Measurements from ENCODE around the gene RRP15. TPM values are rescaled to one million over a fixed set of nuclear protein-coding genes. Genes with fewer than 3 reads are reported as not detected.

Gene RRP15
- total RNA-seq, 1 donor from 2014 or later: 1.9 TPM

GRCh38 chr1:218369688-218370511 is 84.8 kb downstream of the RRP15 start:
- no peaks in the 10 kb centered on the region for H3K27me3 ChIP-seq
- no peaks in the 10 kb centered on the region for H3K9me3 ChIP-seq
- intact Hi-C loops (cut with DNase I): loop anchor here (5.0 kb wide), 2 partner anchors 92 to 127 kb away; no protein-coding TSS in a partner anchor
- peak overlapping the region in 1 of 2 donors; percentile 11 for H3K4me3 ChIP-seq
- no peak for DNase-seq (ENCODE audit: low spot score in 2 of 2)
- H3K36me3 ChIP-seq: no peaks in the 10 kb centered on the region
- H3K27ac ChIP-seq: peak overlapping the region; percentile 64 to 76
- H3K4me1 ChIP-seq: peaks cover 14 to 25% of the 10 kb centered on the region in 2 donors
- TF ChIP-seq CTCF (IDR thresholded peaks at IDR 0.05): no peak

- no peaks in the 10 kb centered on the region for H3K27me3 ChIP-seq
- H3K27ac ChIP-seq: peak overlapping the region in 1 of 2 donors; percentile 32
- DNase-seq (ENCODE audit: low spot score in 2 of 2): no peak
- no peak overlapping the region for H3K4me3 ChIP-seq
- H3K36me3 ChIP-seq: no peaks in the 10 kb centered on the region
- no peaks in the 10 kb centered on the region for H3K9me3 ChIP-seq
- peaks cover 6 to 19% of the 10 kb centered on the region in 2 donors for H3K4me1 ChIP-seq
- no peak for TF ChIP-seq CTCF (IDR thresholded peaks at IDR 0.05)
- intact Hi-C loops (cut with DNase I): no loop called here
Measured at GRCh38 chr1:218371927-218372672, 87.0 kb downstream of the RRP15 start.

- no peak overlapping the region for H3K4me3 ChIP-seq
- TF ChIP-seq CTCF (IDR thresholded peaks at IDR 0.05): no peak
- H3K9me3 ChIP-seq: no peaks in the 10 kb centered on the region
- H3K36me3 ChIP-seq: no peaks in the 10 kb centered on the region
- H3K27ac ChIP-seq: peak overlapping the region; percentile 13 to 53
- H3K27me3 ChIP-seq: no peaks in the 10 kb centered on the region
- no peak for DNase-seq (ENCODE audit: low spot score in 2 of 2)
- intact Hi-C loops (cut with DNase I): no loop called here
- H3K4me1 ChIP-seq: peaks cover 6 to 23% of the 10 kb centered on the region in 2 donors
Measured at GRCh38 chr1:218374401-218375353, 89.6 kb downstream of the RRP15 start.

- peaks cover 0 to 29% of the 10 kb centered on the region in 2 donors for H3K4me1 ChIP-seq
Measured at GRCh38 chr1:218376722-218377121, 91.6 kb downstream of the RRP15 start.

More at GRCh38 chr1:218376722-218377121, 91.6 kb downstream of the RRP15 start:
- Histone ChIP-seq H3K36me3 (no peaks in the 10 kb centered on the region), H3K27ac (no peak overlapping the region), H3K27me3 (no peaks in the 10 kb centered on the region), H3K4me3 (no peak overlapping the region), H3K9me3 (no peaks in the 10 kb centered on the region)
- no peak for TF ChIP-seq CTCF (IDR thresholded peaks at IDR 0.05)
- intact Hi-C loops (cut with DNase I): no loop called here
- DNase-seq (ENCODE audit: low spot score in 2 of 2): no peak
